Astrocyte of the hippocampus (primary cell): Measurements from ENCODE around the gene AAMP.
A peak's percentile ranks its signal among the peaks of the same experiment; 100 is the strongest.

Experiments used
- DNase-seq: peaks from one replicate; pipeline ENCODE4 v3.0.0; 2011; ENCODE audit warnings: low read depth, low spot score

Gene AAMP

GRCh38 chr2:218259099-218259961 is 10.6 kb downstream of the AAMP start:
- DNase-seq, result peak; percentile 70

GRCh38 chr2:218257390-218257981 is 12.5 kb downstream of the AAMP start:
- DNase-seq, result peak; percentile 31

GRCh38 chr2:218256612-218257350 is 13.2 kb downstream of the AAMP start:
- no peak for DNase-seq

- peak; percentile 23 for DNase-seq
Observed at GRCh38 chr2:218255446-218255845, 14.5 kb downstream of the AAMP start.

GRCh38 chr2:218253232-218253625 is 16.7 kb downstream of the AAMP start:
- DNase-seq, result no peak

GRCh38 chr2:218252509-218253231 is 17.3 kb downstream of the AAMP start:
- DNase-seq, result peak; percentile 14

- DNase-seq, result no peak
Observed at GRCh38 chr2:218249691-218250090, 20.2 kb downstream of the AAMP start.

- no peak for DNase-seq
Observed at GRCh38 chr2:218245214-218245613, 24.7 kb downstream of the AAMP start.

GRCh38 chr2:218244665-218245064 is 25.3 kb downstream of the AAMP start:
- DNase-seq, result no peak

- no peak for DNase-seq
Observed at GRCh38 chr2:218244204-218244603, 25.7 kb downstream of the AAMP start.

GRCh38 chr2:218238887-218239286 is 31.1 kb downstream of the AAMP start:
- DNase-seq, result no peak

- DNase-seq, result no peak
Observed at GRCh38 chr2:218236829-218237228, 33.1 kb downstream of the AAMP start.

- no peak for DNase-seq
Observed at GRCh38 chr2:218235017-218235416, 34.9 kb downstream of the AAMP start.

- no peak for DNase-seq
Observed at GRCh38 chr2:218234521-218234920, 35.4 kb downstream of the AAMP start.

- no peak for DNase-seq
Observed at GRCh38 chr2:218233543-218233942, 36.4 kb downstream of the AAMP start.

- peak; percentile 27 for DNase-seq
Observed at GRCh38 chr2:218230882-218231281, 39.1 kb downstream of the AAMP start.

GRCh38 chr2:218229851-218230250 is 40.1 kb downstream of the AAMP start:
- peak; percentile 24 for DNase-seq

- peak; percentile 80 for DNase-seq
Observed at GRCh38 chr2:218229239-218229638, 40.7 kb downstream of the AAMP start.

GRCh38 chr2:218228366-218229090 is 41.4 kb downstream of the AAMP start:
- DNase-seq, result peak; percentile 7

- DNase-seq, result no peak
Observed at GRCh38 chr2:218226903-218227302, 43.0 kb downstream of the AAMP start.

- no peak for DNase-seq
Observed at GRCh38 chr2:218224186-218224585, 45.8 kb downstream of the AAMP start.
